ENCODE results near the gene CDH26.

The CDH26 gene

DNA sequence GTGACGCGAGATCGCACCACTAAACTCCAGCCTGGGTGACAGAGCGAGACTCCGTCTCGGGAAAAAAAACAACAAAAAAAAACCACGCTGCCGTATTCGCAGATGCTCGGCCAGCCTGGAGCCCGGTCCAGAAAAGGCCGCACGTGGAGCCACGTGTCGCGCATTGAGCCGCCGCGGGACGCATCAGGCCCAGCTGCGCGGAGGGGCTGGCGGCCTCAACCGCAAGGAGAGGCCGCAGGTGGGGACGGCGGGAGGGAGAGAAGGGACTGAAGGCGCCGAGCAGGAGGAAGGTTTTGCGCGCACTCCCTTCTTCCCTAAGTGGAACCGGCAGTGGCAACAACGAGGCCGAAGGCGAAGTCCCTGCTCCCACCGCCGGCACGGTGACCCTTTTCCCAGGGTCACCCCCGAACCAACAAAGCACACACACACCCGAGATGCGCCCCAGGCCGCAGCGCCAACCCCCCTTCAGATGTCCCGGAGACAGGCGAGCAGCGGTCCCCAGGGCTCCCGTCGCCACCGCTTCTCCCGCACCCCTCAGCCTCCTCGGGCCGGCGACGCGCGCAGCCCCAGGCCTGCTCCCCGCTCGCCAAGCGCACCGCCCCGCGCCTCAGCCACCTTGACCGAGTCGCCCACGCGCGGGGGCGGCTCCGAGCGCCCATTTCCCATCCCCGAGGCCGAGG, 25.5 kb upstream of the CDH26 start:
- DNase-seq (ENCODE audit: low read depth, low spot score): no peak
- Histone ChIP-seq H3K9ac (ENCODE audit: insufficient read length) (no peak overlapping the region), H3K36me3 (ENCODE audit: insufficient read depth, low read length) (no peaks in the 10 kb centered on the region), H3K9me3 (ENCODE audit: low read depth, low read length) (no peaks in the 10 kb centered on the region), H3K4me3 (no peak overlapping the region), H3K27ac (no peak overlapping the region)
- TF ChIP-seq EZH2 (IDR thresholded peaks at IDR 0.05) (no peak), POLR2AphosphoS5 (IDR thresholded peaks at IDR 0.05; ENCODE audit: borderline replicate concordance, low read depth, low read length) (no peak), FOXP2 (optimal IDR thresholded peaks at IDR 0.05; ENCODE audit: control extremely low read depth, extremely low read length, insufficient read depth) (no peak)

DNA sequence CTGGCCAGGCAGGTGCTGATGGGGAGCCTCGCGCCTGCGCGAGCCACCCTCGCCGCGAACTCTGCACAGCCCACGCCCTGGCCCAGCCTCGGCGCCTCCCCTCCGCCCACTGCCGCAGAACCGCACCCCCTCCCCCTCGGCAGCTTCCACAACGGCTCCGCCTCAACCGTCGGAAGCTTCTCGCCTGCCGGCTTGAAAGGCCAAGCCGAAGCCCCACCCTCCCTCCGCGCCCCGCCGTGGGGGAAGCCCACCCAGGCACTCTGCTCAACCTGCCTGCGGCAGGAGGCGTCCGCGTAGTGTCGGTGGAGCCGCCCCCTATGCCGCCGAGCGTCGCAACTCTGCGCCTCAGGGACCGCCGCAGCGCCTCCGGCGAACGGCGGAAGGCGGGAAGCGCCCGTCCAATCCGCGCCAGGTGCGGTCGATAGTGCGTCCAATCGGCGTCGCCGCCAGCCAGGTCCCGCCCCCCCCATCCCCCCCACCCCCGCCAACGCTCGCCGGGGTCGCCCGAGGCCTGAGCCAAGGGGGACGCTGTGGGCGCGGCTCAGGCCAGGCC, 24.9 kb upstream of the CDH26 start, which contains the start of gene SYCP2:
Gene SYCP2, minus strand, starts transcription at position 342 of the 553 bp plus-strand sequence. CDS start 11,224 bp downstream, outside the sequence.
- Histone ChIP-seq H3K9ac (ENCODE audit: insufficient read length) (no peak within 1 kb of the TSS), H3K4me3 (no peak within 1 kb of the TSS), H3K27ac (no peak within 1 kb of the TSS)

DNA sequence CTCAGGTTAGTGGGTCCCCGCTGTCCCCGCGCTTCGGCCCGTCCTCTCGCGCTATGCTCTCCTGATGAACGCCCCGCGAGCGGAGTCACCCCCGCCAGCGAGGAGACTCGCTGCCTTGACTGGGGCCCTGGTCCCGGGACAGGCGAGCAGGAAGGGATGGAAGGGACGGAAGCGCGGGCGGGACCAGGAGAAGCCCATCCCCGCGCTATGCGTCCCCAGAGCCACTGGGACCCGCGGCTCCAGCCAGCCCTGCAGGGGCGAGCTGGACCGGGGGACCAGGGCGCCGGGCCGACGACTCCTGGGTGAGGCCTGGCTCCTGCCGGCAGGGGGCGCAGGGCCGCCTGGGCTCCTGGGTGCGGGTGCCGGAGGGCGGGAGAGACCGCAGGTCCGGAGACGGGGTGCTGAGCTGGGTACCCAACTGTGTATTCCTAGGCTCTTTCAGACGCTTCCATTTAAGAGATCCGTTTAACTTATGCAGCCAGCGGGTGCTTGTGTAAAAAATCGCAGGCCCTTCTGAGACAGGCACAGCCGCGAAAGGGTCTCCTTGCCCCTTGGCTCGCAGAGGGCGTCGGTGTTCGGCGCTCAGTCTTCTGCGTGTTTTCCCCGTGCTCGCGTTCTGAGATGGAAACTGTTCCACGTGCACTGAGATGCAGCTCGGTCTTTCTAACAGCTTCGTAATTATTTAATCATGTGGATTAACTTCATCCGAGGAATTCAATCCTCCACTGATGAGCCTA, 24.2 kb upstream of the CDH26 start:
- TF ChIP-seq EZH2 (IDR thresholded peaks at IDR 0.05) (no peak), FOXP2 (optimal IDR thresholded peaks at IDR 0.05; ENCODE audit: control extremely low read depth, extremely low read length, insufficient read depth) (no peak), POLR2AphosphoS5 (IDR thresholded peaks at IDR 0.05; ENCODE audit: borderline replicate concordance, low read depth, low read length) (no peak)
- no peaks in the 10 kb centered on the region for H3K36me3 ChIP-seq (ENCODE audit: insufficient read depth, low read length)
- DNase-seq (ENCODE audit: low read depth, low spot score): no peak
- H3K27ac ChIP-seq: no peak overlapping the region
- H3K4me3 ChIP-seq: no peak overlapping the region
- H3K9ac ChIP-seq (ENCODE audit: insufficient read length): no peak overlapping the region
- H3K9me3 ChIP-seq (ENCODE audit: low read depth, low read length): no peaks in the 10 kb centered on the region

More for the DNA sequence above, 24.9 kb upstream of the CDH26 start, which contains the start of gene SYCP2:
- no peak for DNase-seq (ENCODE audit: low read depth, low spot score)
- Histone ChIP-seq H3K36me3 (ENCODE audit: insufficient read depth, low read length) (no peaks in the 10 kb centered on the region), H3K9me3 (ENCODE audit: low read depth, low read length) (no peaks in the 10 kb centered on the region)
- no peak for TF ChIP-seq POLR2AphosphoS5 (IDR thresholded peaks at IDR 0.05; ENCODE audit: borderline replicate concordance, low read depth, low read length)
- no peak for TF ChIP-seq EZH2 (IDR thresholded peaks at IDR 0.05)
- no peak for TF ChIP-seq FOXP2 (optimal IDR thresholded peaks at IDR 0.05; ENCODE audit: control extremely low read depth, extremely low read length, insufficient read depth)

DNA sequence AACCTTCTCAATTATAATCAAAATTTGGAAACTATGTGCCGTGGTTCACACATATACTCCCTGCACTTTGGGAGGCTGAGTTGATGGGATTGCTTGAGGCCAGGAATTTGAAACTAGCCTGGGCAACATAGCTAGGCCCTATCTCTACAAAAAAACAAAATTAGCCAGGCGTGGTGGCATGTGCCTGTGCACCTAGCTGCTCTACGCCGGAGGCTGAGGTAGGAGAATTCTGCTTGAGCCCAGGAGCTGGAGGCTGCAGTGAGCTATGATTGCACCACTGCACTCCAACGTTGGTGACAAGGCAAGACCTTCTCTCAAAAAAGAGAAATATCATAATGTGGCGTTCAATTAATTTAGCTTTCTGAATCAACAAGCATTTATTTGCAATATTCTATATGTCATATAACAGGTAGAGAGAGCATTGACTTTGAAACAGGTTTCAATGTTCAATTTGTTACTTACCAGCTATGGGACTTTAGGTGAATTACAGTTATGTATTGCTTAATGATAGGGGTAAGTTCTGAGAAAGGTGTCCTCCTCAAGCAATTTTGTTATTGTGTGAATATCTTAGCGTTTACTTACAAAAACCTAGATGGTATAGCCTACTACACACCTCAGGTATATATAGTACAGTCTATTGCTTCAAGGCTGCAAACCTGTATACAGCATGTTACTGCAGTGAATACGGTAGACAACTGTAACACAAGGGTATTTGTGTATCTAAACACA, 22.6 kb upstream of the CDH26 start:
- Histone ChIP-seq H3K9ac (ENCODE audit: insufficient read length) (no peak overlapping the region), H3K36me3 (ENCODE audit: insufficient read depth, low read length) (no peaks in the 10 kb centered on the region), H3K9me3 (ENCODE audit: low read depth, low read length) (no peaks in the 10 kb centered on the region), H3K4me3 (no peak overlapping the region; the same call in 1 of the 2 replicates), H3K27ac (peak overlapping the region; percentile 73)
- TF ChIP-seq EZH2 (IDR thresholded peaks at IDR 0.05) (no peak), FOXP2 (optimal IDR thresholded peaks at IDR 0.05; ENCODE audit: control extremely low read depth, extremely low read length, insufficient read depth) (no peak), POLR2AphosphoS5 (IDR thresholded peaks at IDR 0.05; ENCODE audit: borderline replicate concordance, low read depth, low read length) (no peak)
- DNase-seq (ENCODE audit: low read depth, low spot score): no peak

DNA sequence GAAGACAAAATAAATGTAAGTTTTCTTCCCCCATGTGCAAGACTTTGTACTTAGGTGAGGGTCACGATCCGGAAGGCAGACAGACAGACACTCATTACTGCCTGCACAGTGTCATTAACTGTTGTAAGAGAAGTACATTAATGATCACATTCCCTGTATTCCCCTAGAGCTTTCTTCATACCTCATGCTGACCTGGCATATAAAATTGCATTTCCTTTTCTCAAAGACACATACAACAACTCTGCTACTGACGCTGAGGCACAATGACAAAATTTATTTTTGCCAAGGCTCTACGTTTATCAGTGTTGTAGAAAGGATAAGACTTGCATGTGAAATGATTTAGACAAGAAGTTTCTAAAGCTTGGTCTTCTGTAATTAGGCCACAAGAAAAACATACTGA, 21.8 kb upstream of the CDH26 start:
- no peaks in the 10 kb centered on the region for H3K36me3 ChIP-seq (ENCODE audit: insufficient read depth, low read length)
- no peaks in the 10 kb centered on the region for H3K9me3 ChIP-seq (ENCODE audit: low read depth, low read length)
- peak overlapping the region; percentile 21 for H3K9ac ChIP-seq (ENCODE audit: insufficient read length)
- peak overlapping the region; percentile 39 for H3K4me3 ChIP-seq
- peak overlapping the region; percentile 73 for H3K27ac ChIP-seq
- no peak for DNase-seq (ENCODE audit: low read depth, low spot score)
- TF ChIP-seq POLR2AphosphoS5 (IDR thresholded peaks at IDR 0.05; ENCODE audit: borderline replicate concordance, low read depth, low read length): no peak
- no peak for TF ChIP-seq FOXP2 (optimal IDR thresholded peaks at IDR 0.05; ENCODE audit: control extremely low read depth, extremely low read length, insufficient read depth)
- TF ChIP-seq EZH2 (IDR thresholded peaks at IDR 0.05): no peak

DNA sequence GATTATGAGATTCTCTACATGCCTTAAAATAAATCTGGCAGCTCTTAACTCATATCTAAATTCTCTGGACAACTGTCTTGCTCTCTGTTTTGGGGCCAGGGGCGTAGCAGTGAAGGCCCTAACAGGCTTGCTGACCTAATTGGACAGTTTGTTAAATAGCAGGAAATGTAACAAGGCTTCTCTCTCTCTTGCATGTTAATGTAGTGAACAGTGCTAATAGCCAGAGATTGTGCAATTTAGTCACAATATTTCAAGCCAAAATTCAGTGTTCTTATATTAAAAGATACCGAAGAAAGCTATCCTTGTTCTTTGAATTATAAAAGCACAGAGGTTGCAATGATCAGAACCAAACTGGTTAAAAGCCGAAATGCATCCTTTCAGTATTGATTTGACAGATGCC, 21.1 kb upstream of the CDH26 start:
- H3K4me3 ChIP-seq: peak overlapping the region; percentile 32
- no peak for TF ChIP-seq EZH2 (IDR thresholded peaks at IDR 0.05)
- no peak for TF ChIP-seq FOXP2 (optimal IDR thresholded peaks at IDR 0.05; ENCODE audit: control extremely low read depth, extremely low read length, insufficient read depth)
- no peak for TF ChIP-seq POLR2AphosphoS5 (IDR thresholded peaks at IDR 0.05; ENCODE audit: borderline replicate concordance, low read depth, low read length)
- DNase-seq (ENCODE audit: low read depth, low spot score): no peak
- no peaks in the 10 kb centered on the region for H3K9me3 ChIP-seq (ENCODE audit: low read depth, low read length)
- H3K36me3 ChIP-seq (ENCODE audit: insufficient read depth, low read length): peaks cover 6% of the 10 kb centered on the region
- peak overlapping the region; percentile 73 for H3K27ac ChIP-seq
- H3K9ac ChIP-seq (ENCODE audit: insufficient read length): peak overlapping the region; percentile 21

DNA sequence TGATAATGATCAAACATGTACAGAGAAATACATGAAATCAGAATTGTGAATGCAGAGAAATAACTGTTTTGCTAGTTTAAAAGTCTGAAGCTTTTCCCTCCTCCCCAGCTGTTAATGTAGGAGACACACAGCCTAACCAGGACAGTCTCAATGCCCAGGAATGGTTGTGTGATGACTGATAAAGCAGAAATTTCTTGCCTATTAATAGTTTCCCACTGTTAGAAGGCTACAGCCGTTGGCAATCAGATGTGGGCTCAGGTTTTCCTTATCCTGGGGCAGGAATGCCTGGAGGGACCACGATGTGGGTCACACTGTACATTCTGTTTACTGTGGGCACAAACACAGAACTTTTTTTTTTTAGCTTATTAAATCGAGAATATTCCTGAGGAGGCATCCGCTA, 20.0 kb upstream of the CDH26 start:
- no peak for TF ChIP-seq FOXP2 (optimal IDR thresholded peaks at IDR 0.05; ENCODE audit: control extremely low read depth, extremely low read length, insufficient read depth)
- no peak for TF ChIP-seq EZH2 (IDR thresholded peaks at IDR 0.05)
- no peak for TF ChIP-seq POLR2AphosphoS5 (IDR thresholded peaks at IDR 0.05; ENCODE audit: borderline replicate concordance, low read depth, low read length)
- DNase-seq (ENCODE audit: low read depth, low spot score): no peak
- H3K9ac ChIP-seq (ENCODE audit: insufficient read length): peak overlapping the region; percentile 21
- H3K4me3 ChIP-seq: peak overlapping the region; percentile 32
- H3K36me3 ChIP-seq (ENCODE audit: insufficient read depth, low read length): peaks cover 16% of the 10 kb centered on the region
- peak overlapping the region; percentile 62 for H3K27ac ChIP-seq
- H3K9me3 ChIP-seq (ENCODE audit: low read depth, low read length): no peaks in the 10 kb centered on the region

DNA sequence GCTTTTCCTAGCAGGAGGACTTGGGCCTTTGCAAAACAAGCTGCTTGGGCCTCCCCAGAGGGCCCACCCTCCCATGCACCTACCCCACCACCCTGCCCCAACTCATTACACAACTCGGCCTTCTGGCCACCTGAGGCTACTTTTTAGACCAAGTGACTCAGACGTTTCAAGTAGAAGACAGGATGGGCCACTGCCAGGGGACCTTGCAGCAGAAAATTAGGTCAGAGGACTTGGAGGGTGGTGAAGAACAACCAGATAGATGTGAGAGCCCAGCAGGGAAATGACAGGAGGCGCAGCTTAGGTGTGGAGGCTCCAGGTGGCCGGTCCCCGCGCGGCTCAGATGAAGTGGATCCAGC, 19.5 kb upstream of the CDH26 start:
- H3K4me3 ChIP-seq: peak overlapping the region; percentile 32
- no peak for DNase-seq (ENCODE audit: low read depth, low spot score)
- no peak overlapping the region for H3K9ac ChIP-seq (ENCODE audit: insufficient read length)
- no peak for TF ChIP-seq EZH2 (IDR thresholded peaks at IDR 0.05)
- no peak for TF ChIP-seq FOXP2 (optimal IDR thresholded peaks at IDR 0.05; ENCODE audit: control extremely low read depth, extremely low read length, insufficient read depth)
- no peak for TF ChIP-seq POLR2AphosphoS5 (IDR thresholded peaks at IDR 0.05; ENCODE audit: borderline replicate concordance, low read depth, low read length)
- H3K27ac ChIP-seq: peak overlapping the region; percentile 62; the same call in 1 of the 2 replicates
- no peaks in the 10 kb centered on the region for H3K9me3 ChIP-seq (ENCODE audit: low read depth, low read length)
- peaks cover 21% of the 10 kb centered on the region for H3K36me3 ChIP-seq (ENCODE audit: insufficient read depth, low read length)
